ENCODE data around the gene MAGEA8. TPM values are rescaled to one million over a fixed set of nuclear protein-coding genes. Genes with fewer than 3 reads are reported as not detected.
"Not testable (repeated sequence)": the region's sequence is repeated elsewhere in the genome, so short reads cannot be mapped to it uniquely, and the experiment has no call there.

Gene MAGEA8, protein sequence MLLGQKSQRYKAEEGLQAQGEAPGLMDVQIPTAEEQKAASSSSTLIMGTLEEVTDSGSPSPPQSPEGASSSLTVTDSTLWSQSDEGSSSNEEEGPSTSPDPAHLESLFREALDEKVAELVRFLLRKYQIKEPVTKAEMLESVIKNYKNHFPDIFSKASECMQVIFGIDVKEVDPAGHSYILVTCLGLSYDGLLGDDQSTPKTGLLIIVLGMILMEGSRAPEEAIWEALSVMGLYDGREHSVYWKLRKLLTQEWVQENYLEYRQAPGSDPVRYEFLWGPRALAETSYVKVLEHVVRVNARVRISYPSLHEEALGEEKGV
- polyA plus RNA-seq, result not detected

- peaks cover 1% of the 10 kb centered on the region for H3K27me3 Mint-ChIP-seq
- no peak within 1 kb of the TSS for H3K27ac Mint-ChIP-seq
- H3K9me3 Mint-ChIP-seq, result peaks cover 0 to 2% (median 0%) of the 10 kb centered on the region in 3 donors
- no peak within 1 kb of the TSS for H3K4me3 Mint-ChIP-seq
- no peaks in the 10 kb centered on the region for H3K4me1 Mint-ChIP-seq
- H3K36me3 Mint-ChIP-seq, result peaks cover 2% of the 10 kb centered on the region
Measured at GRCh38 chrX:149881081-149881711, at the start of gene MAGEA8. Gene MAGEA8 (plus strand): TSS chrX:149881183. CDS start chrX:149884273, 3,090 bp downstream.

DNA sequence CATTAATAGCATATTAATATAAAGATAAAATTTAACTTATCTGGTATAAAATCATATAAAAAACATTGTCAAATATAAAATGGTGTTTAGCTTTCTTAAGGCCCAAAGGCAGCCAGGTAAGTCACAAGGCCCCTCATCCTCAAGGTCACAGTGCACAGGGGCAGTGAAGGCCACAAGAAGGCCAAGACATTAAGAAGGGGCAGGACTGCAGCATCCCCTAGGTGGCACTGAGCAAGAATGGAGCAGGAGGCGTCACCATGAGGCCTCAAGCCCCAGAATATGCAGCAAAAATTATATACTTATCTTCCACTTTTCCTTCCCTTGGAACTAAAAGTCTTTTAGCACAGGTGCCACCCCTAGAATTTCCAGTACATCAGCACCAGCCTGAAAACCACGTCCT, 49.5 kb upstream of the MAGEA8 start:
- Mint-ChIP-seq H3K4me3 (no peak overlapping the region), H3K27me3 (no peaks in the 10 kb centered on the region), H3K36me3 (no peaks in the 10 kb centered on the region), H3K4me1 (peaks cover 0 to 13% (median 8%) of the 10 kb centered on the region in 3 donors), H3K27ac (no peak overlapping the region), H3K9me3 (no peaks in the 10 kb centered on the region)

- H3K4me1 Mint-ChIP-seq, H3K27ac Mint-ChIP-seq, H3K9me3 Mint-ChIP-seq, H3K36me3 Mint-ChIP-seq, H3K4me3 Mint-ChIP-seq, H3K27me3 Mint-ChIP-seq: not testable (repeated sequence)
Measured at GRCh38 chrX:149836728-149837127, 44.3 kb upstream of the MAGEA8 start.

DNA sequence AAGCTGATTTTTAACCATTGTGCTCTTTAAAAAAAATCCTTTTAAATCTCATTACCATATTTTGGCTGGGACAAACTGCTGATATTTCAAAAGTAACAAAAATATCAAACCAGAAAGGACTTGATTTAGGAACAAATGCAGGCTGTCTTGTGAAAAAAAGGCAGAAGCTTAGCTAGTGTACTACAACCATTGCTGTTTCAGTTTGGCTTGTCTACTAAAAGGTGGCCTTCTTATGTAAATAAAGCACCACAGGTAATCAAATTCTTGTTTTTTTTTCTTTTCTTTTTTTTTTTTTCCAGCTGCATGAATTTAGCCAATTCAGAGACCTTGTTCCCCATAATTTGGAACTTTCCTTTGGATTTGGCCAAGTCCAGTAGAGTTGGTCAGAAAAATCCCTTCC, 43.8 kb upstream of the MAGEA8 start:
- Mint-ChIP-seq H3K36me3 (no peaks in the 10 kb centered on the region), H3K9me3 (no peaks in the 10 kb centered on the region), H3K27ac (no peak overlapping the region), H3K27me3 (no peaks in the 10 kb centered on the region), H3K4me1 (no peaks in the 10 kb centered on the region), H3K4me3 (no peak overlapping the region)

DNA sequence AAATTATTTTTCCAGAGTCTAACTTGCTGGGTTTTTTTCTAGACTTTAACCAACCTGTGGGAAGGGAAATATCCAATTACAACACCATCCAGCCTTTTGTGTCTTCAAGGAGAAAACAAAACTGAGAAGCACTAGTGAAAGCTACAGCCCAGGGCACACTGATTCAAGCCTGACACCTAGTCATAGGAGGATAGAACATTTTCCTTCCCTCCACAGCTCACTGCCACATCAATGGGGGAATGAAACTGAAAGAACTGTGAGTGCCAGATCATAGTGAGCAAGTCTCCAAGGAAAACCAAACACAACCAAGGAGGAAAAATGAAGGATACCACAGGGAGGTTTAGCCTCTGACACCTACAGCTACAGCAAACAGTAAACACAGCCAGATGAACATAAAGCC, 43.3 kb upstream of the MAGEA8 start:
- H3K27ac Mint-ChIP-seq, result no peak overlapping the region
- no peaks in the 10 kb centered on the region for H3K9me3 Mint-ChIP-seq
- no peaks in the 10 kb centered on the region for H3K27me3 Mint-ChIP-seq
- H3K4me1 Mint-ChIP-seq, result no peaks in the 10 kb centered on the region
- H3K4me3 Mint-ChIP-seq, result no peak overlapping the region
- no peaks in the 10 kb centered on the region for H3K36me3 Mint-ChIP-seq

DNA sequence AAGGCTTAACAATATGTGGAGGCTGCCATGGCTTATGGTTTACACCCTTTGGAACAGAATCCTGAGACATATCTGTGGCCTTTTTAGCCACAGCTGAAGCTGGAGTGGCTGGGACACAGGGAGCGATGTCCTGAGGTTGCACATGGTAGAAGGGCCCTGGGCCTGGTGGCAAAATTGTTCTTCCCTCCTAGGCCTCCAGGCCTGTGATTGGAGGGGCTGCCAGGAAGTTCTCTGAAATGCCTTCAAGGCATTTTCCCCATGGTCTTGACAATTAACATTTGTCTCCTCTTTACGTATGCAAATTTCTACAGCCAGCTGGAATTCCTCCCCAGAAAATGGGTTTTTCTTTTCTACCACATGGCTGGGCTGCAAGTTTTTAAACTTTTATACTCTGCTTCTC, 39.1 kb upstream of the MAGEA8 start:
- Mint-ChIP-seq H3K4me3 (no peak overlapping the region), H3K27ac (no peak overlapping the region), H3K9me3 (peaks cover 0 to 4% (median 0%) of the 10 kb centered on the region in 3 donors), H3K4me1 (no peaks in the 10 kb centered on the region), H3K36me3 (no peaks in the 10 kb centered on the region), H3K27me3 (peaks cover 5% of the 10 kb centered on the region)

DNA sequence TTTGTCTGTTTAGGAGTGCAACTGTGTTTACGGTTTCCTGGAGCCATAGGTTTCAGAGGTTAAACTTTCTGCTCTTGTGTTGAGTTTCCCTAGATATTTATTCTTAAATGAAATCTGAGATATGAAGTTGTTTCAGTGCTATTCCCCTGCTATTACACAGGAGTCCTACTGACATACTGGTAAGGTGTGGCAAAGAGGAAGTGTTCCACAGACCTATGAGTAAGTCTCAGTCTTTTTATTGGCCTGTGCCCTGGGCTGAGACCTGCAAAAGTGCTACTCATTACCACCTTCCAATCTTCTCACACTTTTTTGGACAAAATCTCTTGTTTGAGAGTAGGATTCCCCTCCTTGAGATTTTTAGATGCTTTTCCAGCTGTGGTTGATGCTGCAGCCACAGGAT, 35.6 kb upstream of the MAGEA8 start:
- Mint-ChIP-seq H3K27ac (no peak overlapping the region), H3K9me3 (peaks cover 0 to 4% (median 0%) of the 10 kb centered on the region in 3 donors), H3K4me3 (no peak overlapping the region), H3K4me1 (no peaks in the 10 kb centered on the region), H3K27me3 (peaks cover 7% of the 10 kb centered on the region), H3K36me3 (no peaks in the 10 kb centered on the region)

- Mint-ChIP-seq H3K27ac (no peak overlapping the region), H3K27me3 (peaks cover 7% of the 10 kb centered on the region), H3K9me3 (peaks cover 0 to 4% (median 4%) of the 10 kb centered on the region in 3 donors), H3K4me1 (no peaks in the 10 kb centered on the region), H3K4me3 (no peak overlapping the region), H3K36me3 (no peaks in the 10 kb centered on the region)
Measured at GRCh38 chrX:149846789-149847188, 34.2 kb upstream of the MAGEA8 start.

DNA sequence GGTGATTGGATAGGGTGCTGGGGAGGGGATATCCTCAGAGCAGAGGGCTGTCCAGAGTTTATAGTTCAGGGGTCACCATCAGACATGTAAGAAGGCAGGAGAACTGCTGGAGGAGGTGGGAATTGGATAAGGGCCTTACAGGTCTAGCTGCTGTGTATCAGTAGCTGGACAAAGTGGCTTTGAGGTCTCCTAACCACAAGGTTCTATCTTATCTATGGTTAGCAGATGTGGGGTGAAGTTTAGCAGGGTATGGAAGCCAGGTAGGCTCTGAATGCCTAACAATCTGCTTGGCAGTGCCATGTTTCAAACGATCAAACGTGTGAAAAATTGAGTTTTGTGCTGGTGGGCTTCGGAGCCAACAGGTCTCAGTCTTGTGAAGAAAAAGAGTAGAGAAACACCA, 32.1 kb upstream of the MAGEA8 start:
- H3K27me3 Mint-ChIP-seq, result peaks cover 7% of the 10 kb centered on the region
- H3K9me3 Mint-ChIP-seq, result peaks cover 0 to 4% (median 0%) of the 10 kb centered on the region in 3 donors
- H3K27ac Mint-ChIP-seq, result no peak overlapping the region
- H3K4me1 Mint-ChIP-seq, result no peaks in the 10 kb centered on the region
- H3K36me3 Mint-ChIP-seq, result no peaks in the 10 kb centered on the region
- H3K4me3 Mint-ChIP-seq, result no peak overlapping the region

- Mint-ChIP-seq H3K4me3 (no peak overlapping the region), H3K27ac (no peak overlapping the region)
Measured at GRCh38 chrX:149849787-149850186, 31.2 kb upstream of the MAGEA8 start.

DNA sequence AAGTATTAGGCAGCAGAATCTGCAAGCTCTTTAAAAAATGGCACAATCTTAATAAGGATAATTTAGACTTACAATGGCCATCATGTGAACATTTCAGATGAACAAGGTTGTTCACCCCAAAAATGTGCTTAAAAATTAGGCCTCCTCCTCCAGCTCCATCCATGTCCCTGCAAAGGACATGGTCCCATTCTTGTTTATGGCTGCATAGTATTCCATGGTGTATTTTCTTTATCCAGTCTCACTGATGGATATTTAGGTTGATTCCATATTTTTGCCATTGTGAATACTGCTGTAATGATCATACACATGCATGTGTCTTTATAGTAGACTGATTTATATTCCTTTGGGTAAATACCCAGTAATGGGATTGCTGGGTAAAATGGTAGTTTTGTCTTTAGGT, 29.1 kb upstream of the MAGEA8 start:
- no peak overlapping the region for H3K4me3 Mint-ChIP-seq
- H3K36me3 Mint-ChIP-seq, result no peaks in the 10 kb centered on the region

More at GRCh38 chrX:149849787-149850186, 31.2 kb upstream of the MAGEA8 start:
- Mint-ChIP-seq H3K9me3 (peaks cover 0 to 4% (median 0%) of the 10 kb centered on the region in 3 donors), H3K4me1 (no peaks in the 10 kb centered on the region), H3K36me3 (no peaks in the 10 kb centered on the region), H3K27me3 (peaks cover 7% of the 10 kb centered on the region)

GRCh38 chrX:149853925-149854324, 27.1 kb upstream of the MAGEA8 start:
- Mint-ChIP-seq H3K36me3 (no peaks in the 10 kb centered on the region), H3K4me1 (no peaks in the 10 kb centered on the region), H3K27me3 (peaks cover 8% of the 10 kb centered on the region), H3K27ac (no peak overlapping the region), H3K9me3 (peaks cover 2 to 4% (median 2%) of the 10 kb centered on the region in 3 donors), H3K4me3 (no peak overlapping the region)

More for the DNA sequence above, 29.1 kb upstream of the MAGEA8 start:
- Mint-ChIP-seq H3K27me3 (peaks cover 5% of the 10 kb centered on the region), H3K27ac (no peak overlapping the region), H3K4me1 (no peaks in the 10 kb centered on the region), H3K9me3 (peaks cover 0 to 4% (median 0%) of the 10 kb centered on the region in 3 donors)

DNA sequence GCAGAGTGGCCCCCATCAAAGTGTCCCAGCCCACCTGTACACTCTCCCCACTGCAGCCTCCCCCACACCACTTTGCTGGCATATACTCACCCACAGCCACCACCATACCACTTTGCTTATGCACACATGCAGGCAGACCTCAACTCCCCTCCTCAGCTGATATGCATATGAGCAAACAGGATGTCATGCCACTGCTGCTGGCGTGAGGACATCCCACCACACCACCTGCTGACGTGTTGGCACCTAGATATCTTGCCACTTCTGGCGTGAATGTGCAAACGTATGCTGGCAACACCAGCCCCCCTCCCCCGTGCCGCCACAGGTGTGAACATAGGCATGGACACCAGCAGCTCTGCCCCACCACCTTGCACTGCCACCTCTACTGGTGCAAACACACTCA, 22.4 kb upstream of the MAGEA8 start:
- peaks cover 4 to 15% (median 4%) of the 10 kb centered on the region in 3 donors for H3K9me3 Mint-ChIP-seq
- no peaks in the 10 kb centered on the region for H3K4me1 Mint-ChIP-seq
- H3K27me3 Mint-ChIP-seq, result peaks cover 11% of the 10 kb centered on the region
- peaks cover 4% of the 10 kb centered on the region for H3K36me3 Mint-ChIP-seq
- H3K27ac Mint-ChIP-seq, result no peak overlapping the region
- no peak overlapping the region for H3K4me3 Mint-ChIP-seq

DNA sequence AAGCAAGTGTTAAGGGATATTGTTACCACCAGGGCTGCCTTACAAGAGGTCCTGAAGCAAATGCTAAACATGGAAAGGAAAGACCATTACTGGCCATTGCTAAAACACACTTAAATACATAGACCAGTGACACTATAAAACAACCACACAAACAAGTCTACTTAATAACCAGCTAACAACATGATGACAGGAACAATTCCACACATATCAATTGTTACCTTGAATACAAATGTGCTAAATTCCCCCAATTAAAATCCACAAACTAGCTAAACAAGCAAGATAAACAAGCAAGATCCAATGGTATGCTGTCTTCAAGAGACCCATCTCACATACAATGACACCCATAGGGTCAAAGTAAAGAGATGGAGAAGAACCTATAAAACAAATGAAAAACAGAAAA, 20.5 kb upstream of the MAGEA8 start:
- Mint-ChIP-seq H3K4me3 (no peak overlapping the region), H3K36me3 (peaks cover 4% of the 10 kb centered on the region), H3K27me3 (peaks cover 11% of the 10 kb centered on the region), H3K27ac (no peak overlapping the region), H3K9me3 (peaks cover 4 to 15% (median 8%) of the 10 kb centered on the region in 3 donors), H3K4me1 (no peaks in the 10 kb centered on the region)

- peaks cover 3 to 4% (median 4%) of the 10 kb centered on the region in 3 donors for H3K9me3 Mint-ChIP-seq
Measured at GRCh38 chrX:149865390-149865789, 15.6 kb upstream of the MAGEA8 start.

DNA sequence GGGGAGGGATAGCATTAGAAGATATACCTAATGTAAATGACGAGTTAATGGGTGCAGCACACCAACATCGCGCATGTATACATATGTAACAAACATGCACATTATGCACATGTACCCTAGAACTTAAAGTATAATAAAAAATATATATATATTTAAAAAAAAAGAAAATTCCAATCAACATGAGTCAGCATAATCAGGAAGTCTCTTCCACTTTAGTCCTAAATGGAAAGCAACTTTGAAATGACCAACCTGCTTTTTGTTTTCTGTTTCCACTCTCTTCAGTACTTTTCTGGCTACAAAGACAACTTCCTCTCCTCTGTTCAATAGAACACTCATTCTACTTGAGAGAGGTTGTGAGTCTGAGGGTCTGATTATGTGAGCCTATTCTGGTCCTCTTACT, 13.5 kb upstream of the MAGEA8 start:
- H3K27ac Mint-ChIP-seq, result no peak overlapping the region
- H3K4me1 Mint-ChIP-seq, result peaks cover 0 to 1% (median 0%) of the 10 kb centered on the region in 3 donors
- H3K27me3 Mint-ChIP-seq, result no peaks in the 10 kb centered on the region

More at GRCh38 chrX:149865390-149865789, 15.6 kb upstream of the MAGEA8 start:
- Mint-ChIP-seq H3K4me1 (no peaks in the 10 kb centered on the region), H3K4me3 (no peak overlapping the region), H3K27ac (no peak overlapping the region), H3K27me3 (no peaks in the 10 kb centered on the region), H3K36me3 (peaks cover 6% of the 10 kb centered on the region)

More for the DNA sequence above, 13.5 kb upstream of the MAGEA8 start:
- no peak overlapping the region for H3K4me3 Mint-ChIP-seq
- peaks cover 2% of the 10 kb centered on the region for H3K36me3 Mint-ChIP-seq
- peaks cover 0 to 6% (median 3%) of the 10 kb centered on the region in 3 donors for H3K9me3 Mint-ChIP-seq
